Renal cortical epithelial cell (primary cell): ENCODE results near the gene APCDD1L. TPM values are rescaled to one million over a fixed set of nuclear protein-coding genes. Genes with fewer than 3 reads are reported as not detected.

Experiments used
- DNase-seq: peaks from one replicate; pipeline ENCODE4 v3.0.0-alpha.2; 2011; ENCODE audit warnings: low read depth
- total RNA-seq: library from RNA; depleted of rRNA; stranded (reverse); fragments of >200 nt; gene quantifications from 2 replicates; pipeline ENCODE4 v1.2.3, GENCODE V29; 2014

The APCDD1L gene
- total RNA-seq = 5.7 and 13.7 TPM in 2 replicates

- DNase-seq = peak; percentile 5
Measured at GRCh38 chr20:58515233-58516212, at the start of gene APCDD1L. TSS of gene APCDD1L (minus strand) at chr20:58515399. CDS start at chr20:58514707, 692 bp downstream.

DNA sequence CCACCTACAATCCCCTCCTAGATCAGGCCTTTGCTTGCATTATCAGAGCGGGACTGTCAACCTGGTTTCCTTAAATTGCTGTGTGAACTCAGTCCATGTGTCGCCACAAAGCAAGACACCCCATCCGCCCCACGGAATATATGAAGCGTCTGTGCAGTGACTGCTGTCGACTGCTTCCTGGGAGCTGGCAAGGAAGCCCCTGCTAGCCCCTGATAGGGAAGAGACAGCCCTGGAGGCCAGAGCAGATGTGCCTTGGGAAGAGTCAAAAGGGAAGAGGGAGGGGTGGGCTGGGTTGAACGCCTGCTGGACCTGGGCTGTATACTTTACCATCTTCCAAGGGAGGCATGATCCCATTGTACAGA lies 44.1 kb upstream of the APCDD1L start:
- no peak for DNase-seq

DNA sequence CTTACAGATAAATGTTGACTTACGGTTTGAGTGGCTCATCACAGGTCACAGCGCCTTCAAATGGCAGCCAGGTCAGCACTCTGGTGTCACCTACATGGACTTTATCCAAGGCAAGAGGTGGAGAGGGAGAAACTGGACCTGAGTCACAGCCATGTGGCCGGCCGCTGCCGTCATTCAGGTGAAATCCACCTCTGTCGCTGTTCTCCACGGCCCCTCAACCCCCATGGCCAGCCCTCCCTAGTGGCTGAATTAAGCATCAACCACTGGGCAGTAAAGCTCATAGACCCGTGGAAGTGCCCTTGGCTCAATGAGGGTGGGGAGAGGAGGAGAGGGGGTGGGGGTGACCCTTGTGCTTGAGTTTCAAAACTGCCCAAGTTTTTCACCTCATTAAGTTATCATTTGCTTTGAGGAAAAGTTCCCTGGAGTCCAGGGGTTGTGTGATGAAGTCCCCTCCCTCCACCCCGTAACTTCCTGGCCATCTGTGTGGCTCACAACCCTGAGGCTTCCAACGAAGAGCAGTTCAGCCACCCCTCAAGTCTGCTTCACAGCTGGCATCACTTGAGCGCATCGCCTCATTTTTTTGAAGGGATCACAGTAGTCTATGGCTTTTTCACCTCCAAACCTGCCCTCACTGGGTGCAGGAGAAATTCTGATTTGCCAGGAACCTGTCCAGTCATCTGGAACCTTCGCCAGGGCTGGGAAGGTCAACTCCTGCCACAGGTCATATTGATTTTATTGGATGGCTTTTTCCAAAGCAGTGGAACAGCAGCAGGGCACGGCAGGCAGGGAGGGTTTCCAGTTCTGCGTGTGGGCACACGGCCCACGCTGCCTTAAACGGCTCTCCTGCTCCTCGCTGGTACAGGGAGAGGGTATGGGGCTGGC lies 43.5 kb upstream of the APCDD1L start:
- peak; percentile 32 for DNase-seq

- DNase-seq = peak; percentile 31
Measured at GRCh38 chr20:58557733-58558342, 42.6 kb upstream of the APCDD1L start.

GRCh38 chr20:58556961-58557360 lies 41.8 kb upstream of the APCDD1L start:
- no peak for DNase-seq

- peak; percentile 89 for DNase-seq
Measured at GRCh38 chr20:58555078-58555765, 40.0 kb upstream of the APCDD1L start.

- no peak for DNase-seq
Measured at GRCh38 chr20:58554541-58554940, 39.3 kb upstream of the APCDD1L start.

DNA sequence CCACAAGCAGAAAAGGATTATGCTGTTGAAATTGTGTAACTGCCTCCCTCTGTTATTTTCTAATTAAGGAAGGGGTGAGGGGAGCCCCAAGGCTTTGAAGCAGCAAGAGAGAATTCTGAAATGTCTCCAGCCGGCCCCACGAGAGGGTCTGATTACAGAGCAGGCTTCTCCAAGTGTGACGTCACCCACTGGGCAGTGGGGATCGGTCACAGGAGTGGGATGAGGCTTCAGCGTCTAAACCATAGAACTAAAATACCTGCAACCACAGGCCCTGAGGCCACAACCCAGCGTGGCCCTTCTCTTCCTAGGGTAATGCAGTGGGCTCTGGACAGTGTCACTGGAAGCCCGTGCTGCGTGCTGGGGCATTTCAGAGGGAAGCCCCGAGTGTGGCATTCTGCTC lies 38.6 kb upstream of the APCDD1L start:
- DNase-seq = peak; percentile 18

DNA sequence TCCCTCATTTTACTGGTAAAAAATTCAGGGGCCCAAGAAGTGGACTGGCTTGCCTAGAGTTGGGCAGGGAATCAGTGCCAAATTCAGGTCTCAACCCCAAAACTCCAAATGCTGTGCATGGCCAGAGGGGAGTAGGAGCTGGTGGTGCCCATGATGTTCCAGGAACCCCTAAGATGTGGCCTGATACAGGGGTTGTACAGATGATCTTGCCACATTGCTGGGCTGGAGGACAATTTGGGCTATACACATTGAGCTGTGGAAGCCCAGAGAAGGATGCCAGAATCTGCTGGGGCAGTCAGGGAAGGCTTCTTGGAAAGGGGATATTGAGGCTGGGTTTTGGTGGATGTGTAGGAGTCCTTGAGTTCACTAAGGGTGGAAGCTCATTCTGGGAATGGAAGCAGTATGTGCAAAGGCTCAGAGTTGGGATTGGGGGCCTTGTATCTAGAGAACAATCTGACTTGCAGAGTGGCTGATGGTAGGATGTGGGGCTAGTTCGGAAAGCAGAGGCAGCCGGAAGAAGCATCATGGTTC lies 38.0 kb upstream of the APCDD1L start:
- no peak for DNase-seq

DNA sequence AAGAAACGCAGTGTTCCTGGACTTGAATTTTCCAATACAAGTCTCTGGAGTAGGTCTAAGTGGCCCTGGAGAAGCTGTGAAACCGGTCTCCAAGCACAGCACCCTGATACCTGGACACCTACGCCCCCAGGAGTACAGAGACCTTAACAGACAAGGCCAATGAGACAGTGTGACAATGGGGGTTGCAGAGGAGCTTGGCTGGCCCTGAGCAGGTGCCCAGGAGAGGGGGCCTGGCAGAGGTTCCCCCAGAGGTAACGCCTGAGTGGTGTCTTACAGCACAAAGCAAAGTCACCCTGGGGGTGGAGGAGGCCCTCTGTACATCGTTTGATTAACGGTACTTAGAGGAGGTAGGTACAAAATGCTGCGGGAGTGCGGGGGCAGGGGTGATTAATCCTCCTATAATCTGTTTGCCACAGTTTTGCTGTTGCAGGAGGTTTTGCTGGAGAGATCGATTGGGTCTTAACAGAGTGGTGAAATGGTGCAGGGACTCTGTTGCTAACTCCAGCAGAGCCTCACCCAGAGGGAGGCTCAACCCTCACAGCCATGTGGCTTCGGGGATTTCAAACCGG lies 37.3 kb upstream of the APCDD1L start:
- DNase-seq = no peak

- DNase-seq = no peak
Measured at GRCh38 chr20:58551631-58552030, 36.4 kb upstream of the APCDD1L start.

- no peak for DNase-seq
Measured at GRCh38 chr20:58550275-58551059, 35.3 kb upstream of the APCDD1L start.

- DNase-seq = no peak
Measured at GRCh38 chr20:58549231-58550209, 34.3 kb upstream of the APCDD1L start.

GRCh38 chr20:58547623-58548475 lies 32.6 kb upstream of the APCDD1L start:
- DNase-seq = peak; percentile 68

DNA sequence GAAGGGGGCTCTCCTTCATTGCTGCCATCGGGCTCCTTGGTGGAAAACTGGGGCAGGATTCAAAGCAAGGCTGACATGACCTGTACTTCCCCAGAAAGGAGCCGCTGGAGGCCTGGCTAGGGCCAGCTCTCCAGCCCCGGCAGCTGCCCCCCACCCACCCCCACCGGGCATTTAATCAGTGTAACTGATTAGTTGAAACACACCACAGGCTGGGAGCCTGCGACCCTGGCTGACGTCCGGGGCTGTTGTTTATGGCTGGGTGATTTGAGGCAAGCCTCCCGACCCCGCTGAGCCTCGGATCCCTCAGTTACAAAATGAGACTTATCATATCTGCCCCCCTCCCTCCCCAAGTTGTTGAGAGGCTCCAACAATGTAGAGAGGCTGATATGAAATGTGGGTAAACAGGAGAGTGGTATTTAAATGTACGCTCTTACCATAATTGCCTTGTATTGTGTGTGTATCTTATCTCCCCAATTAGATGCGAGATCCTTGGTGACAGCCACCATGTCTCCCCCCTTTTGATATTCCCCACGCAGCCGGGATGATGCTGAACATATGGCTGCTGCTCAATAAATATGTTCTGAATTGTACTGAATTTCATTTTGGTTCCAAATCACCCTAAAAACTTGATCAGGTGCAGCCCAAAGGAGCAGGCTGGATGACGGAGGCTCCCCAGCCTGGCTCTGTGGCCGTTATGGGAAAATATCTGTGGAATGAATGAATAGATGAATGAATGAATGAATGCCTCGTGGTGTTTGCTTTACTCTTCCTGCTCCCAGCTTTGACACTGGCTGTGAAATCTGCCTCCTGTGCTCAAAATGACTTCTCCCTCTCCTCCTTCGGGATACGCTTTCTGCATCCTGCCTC lies 31.8 kb upstream of the APCDD1L start:
- DNase-seq = peak; percentile 10

DNA sequence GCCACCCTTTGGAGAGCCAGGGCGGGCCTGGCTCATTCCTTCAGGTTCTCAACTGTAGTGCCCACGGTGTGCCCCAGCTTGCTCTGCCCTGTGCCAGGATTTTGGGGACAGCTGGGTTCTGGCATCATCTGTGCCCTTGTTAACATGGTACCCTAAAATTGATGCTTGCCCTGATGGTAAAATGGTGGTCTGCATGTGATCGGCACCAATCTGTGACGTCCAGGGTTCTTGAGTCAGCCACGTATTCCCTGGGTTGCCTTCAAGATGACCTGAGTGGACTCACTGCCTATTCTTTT lies 31.2 kb upstream of the APCDD1L start:
- no peak for DNase-seq
